Kidney epithelial cell (primary cell): ENCODE data around the gene BCL11B. TPM values are rescaled to one million over a fixed set of nuclear protein-coding genes. Genes with fewer than 3 reads are reported as not detected.

Experiments
- DNase-seq: peaks from one replicate; pipeline ENCODE4 v3.0.0-alpha.2; 2010; ENCODE audit warnings: low read depth
- H3K27me3 ChIP-seq: 2 replicates; pipeline ENCODE4 v1.6.0; 2011; ENCODE audit warnings: low read length; ENCODE audit not compliant: control insufficient read depth, insufficient read depth
- H3K36me3 ChIP-seq: 2 replicates; pipeline ENCODE4 v1.5.1; 2011; ENCODE audit warnings: low read length; ENCODE audit not compliant: control insufficient read depth, insufficient read depth
- H3K4me3 ChIP-seq: 2 replicates; pipeline ENCODE4 v1.5.1; 2011; ENCODE audit warnings: low read depth, mild to moderate bottlenecking, control low read depth, low read length
- total RNA-seq: library from RNA; depleted of rRNA; stranded (reverse); fragments of >200 nt; gene quantifications from 2 replicates; pipeline ENCODE4 v1.2.3, GENCODE V29; 2015
- TF ChIP-seq, protein P1 (sequence below): IDR thresholded peaks from 2 replicates; pipeline ENCODE4 v1.5.1; 2011; ENCODE audit warnings: mild to moderate bottlenecking, moderate library complexity, low read length, control low read depth, inconsistent platforms; ENCODE audit not compliant: insufficient read depth, poor library complexity, severe bottlenecking

Gene BCL11B
- total RNA-seq, 1 donor from 2014 or later = 2.3 TPM

DNA sequence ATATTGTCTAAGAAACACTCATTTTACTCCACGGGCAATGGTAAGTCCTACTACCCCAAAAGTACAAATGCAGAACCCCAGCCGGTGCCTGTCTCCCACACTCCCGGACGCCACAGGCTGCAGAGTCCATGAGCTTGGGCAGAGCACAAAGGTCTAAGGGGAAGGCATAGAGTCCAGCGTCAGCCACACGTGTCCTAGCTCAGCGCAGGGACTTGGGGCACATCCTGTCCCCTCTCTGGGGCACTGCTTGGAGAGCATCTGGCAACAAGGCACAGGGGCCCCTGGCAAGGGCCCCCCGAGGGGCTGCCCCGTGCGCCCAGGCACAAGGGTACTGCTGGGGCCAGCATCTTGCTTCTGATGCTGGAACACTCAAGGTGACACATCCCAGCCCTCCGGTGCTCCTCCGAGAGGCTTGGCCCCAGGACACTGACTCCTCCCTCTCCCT lies 58.4 kb downstream of the BCL11B start:
- TF ChIP-seq, protein P1, sequence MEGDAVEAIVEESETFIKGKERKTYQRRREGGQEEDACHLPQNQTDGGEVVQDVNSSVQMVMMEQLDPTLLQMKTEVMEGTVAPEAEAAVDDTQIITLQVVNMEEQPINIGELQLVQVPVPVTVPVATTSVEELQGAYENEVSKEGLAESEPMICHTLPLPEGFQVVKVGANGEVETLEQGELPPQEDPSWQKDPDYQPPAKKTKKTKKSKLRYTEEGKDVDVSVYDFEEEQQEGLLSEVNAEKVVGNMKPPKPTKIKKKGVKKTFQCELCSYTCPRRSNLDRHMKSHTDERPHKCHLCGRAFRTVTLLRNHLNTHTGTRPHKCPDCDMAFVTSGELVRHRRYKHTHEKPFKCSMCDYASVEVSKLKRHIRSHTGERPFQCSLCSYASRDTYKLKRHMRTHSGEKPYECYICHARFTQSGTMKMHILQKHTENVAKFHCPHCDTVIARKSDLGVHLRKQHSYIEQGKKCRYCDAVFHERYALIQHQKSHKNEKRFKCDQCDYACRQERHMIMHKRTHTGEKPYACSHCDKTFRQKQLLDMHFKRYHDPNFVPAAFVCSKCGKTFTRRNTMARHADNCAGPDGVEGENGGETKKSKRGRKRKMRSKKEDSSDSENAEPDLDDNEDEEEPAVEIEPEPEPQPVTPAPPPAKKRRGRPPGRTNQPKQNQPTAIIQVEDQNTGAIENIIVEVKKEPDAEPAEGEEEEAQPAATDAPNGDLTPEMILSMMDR = no peak
- Histone ChIP-seq H3K36me3 (no peaks in the 10 kb centered on the region), H3K4me3 (no peak overlapping the region)

GRCh38 chr14:99213101-99213500 lies 58.9 kb downstream of the BCL11B start:
- DNase-seq = no peak
- H3K27me3 ChIP-seq = peaks cover 10% of the 10 kb centered on the region
- TF ChIP-seq, protein P1 = no peak
- H3K36me3 ChIP-seq = no peaks in the 10 kb centered on the region
- no peak overlapping the region for H3K4me3 ChIP-seq

More for the DNA sequence above, 58.4 kb downstream of the BCL11B start:
- peaks cover 10% of the 10 kb centered on the region for H3K27me3 ChIP-seq
- DNase-seq = no peak

DNA sequence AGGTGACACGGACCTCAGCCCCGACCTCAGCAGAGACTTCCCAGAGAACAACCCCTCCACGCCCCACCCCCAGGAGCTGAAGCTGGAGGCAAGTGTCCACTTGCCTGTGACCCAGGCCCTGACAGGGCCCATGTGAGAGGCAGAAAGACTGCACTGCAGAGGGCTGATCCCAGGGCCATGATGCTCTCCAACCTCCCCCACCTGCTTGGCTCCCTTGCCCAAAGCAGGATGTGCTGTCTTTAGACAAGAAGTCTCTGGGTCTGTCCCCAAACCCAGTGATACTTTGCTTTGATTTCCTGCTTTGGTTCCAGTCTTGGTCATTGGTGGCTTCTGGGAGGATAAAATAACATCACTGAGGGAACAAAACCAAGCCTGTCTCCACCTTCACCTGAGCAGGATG lies 59.4 kb downstream of the BCL11B start:
- Histone ChIP-seq H3K36me3 (no peaks in the 10 kb centered on the region), H3K27me3 (peaks cover 10% of the 10 kb centered on the region), H3K4me3 (no peak overlapping the region)
- DNase-seq = no peak
- TF ChIP-seq, protein P1 = no peak

DNA sequence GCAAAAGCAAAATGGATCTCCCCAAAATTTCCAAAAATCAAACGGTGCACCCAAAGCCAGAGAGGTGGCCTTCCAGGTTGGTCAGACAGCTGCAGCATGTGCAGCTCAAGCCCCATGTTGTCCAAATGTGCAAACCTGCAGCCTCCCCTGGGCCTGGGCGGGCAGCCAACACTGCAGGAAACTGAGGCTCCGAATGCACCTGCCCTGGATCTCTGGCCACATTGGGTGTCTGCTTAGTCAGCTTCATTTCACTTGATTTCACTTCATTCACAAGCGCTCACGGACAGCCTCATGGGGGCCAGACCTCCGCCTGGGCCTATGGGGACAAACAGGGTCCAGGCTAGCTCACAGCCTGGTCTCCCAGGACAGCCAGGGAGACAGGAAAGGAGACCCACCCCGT lies 59.8 kb downstream of the BCL11B start:
- H3K27me3 ChIP-seq = peaks cover 10% of the 10 kb centered on the region
- no peaks in the 10 kb centered on the region for H3K36me3 ChIP-seq
- H3K4me3 ChIP-seq = no peak overlapping the region
- TF ChIP-seq, protein P1 = no peak
- no peak for DNase-seq

GRCh38 chr14:99211410-99211809 lies 60.6 kb downstream of the BCL11B start:
- no peak overlapping the region for H3K4me3 ChIP-seq
- H3K27me3 ChIP-seq = peaks cover 10% of the 10 kb centered on the region
- DNase-seq = no peak
- H3K36me3 ChIP-seq = no peaks in the 10 kb centered on the region
- TF ChIP-seq, protein P1 = no peak

DNA sequence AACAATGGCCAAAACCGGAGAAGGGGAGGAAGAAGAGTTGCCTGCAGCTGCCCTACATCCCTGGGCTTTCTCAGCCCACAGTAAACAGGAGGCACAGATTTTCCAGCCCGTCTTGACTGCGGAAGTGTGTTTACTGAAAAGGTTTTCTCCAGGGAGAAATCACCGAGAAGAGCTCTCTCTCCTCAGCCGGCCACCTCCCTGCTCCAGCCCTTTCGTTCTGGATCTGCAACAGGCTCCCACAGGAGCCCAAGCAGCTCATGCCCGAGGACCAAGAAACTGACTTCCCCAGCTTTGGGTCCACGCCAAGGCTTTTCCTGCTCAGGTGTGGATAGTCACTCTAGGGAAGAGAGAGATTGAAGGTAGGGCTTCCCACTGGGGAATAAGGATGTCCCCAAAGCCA lies 61.7 kb downstream of the BCL11B start:
- H3K27me3 ChIP-seq = peaks cover 10% of the 10 kb centered on the region
- H3K36me3 ChIP-seq = no peaks in the 10 kb centered on the region
- DNase-seq = no peak
- TF ChIP-seq, protein P1 = no peak
- no peak overlapping the region for H3K4me3 ChIP-seq
